ENCODE results near the gene ACOXL.

Gene ACOXL

GRCh38 chr2:110755491-110756078 is 23.2 kb downstream of the ACOXL start:
- no peak for DNase-seq (ENCODE audit: low read depth)

GRCh38 chr2:110759411-110759810 is 27.0 kb downstream of the ACOXL start:
- DNase-seq (ENCODE audit: low read depth) = no peak

- DNase-seq (ENCODE audit: low read depth) = no peak
These were observed 32.6 kb downstream of the ACOXL start for GRCh38 chr2:110764931-110765330.

GRCh38 chr2:110766291-110766690 is 33.9 kb downstream of the ACOXL start:
- no peak for DNase-seq (ENCODE audit: low read depth)

- DNase-seq (ENCODE audit: low read depth) = no peak
These were observed 36.2 kb downstream of the ACOXL start for GRCh38 chr2:110768591-110768990.

GRCh38 chr2:110770404-110770958 is 38.1 kb downstream of the ACOXL start:
- no peak for DNase-seq (ENCODE audit: low read depth)

GRCh38 chr2:110770959-110771431 is 38.6 kb downstream of the ACOXL start:
- DNase-seq (ENCODE audit: low read depth) = peak; percentile 32

- no peak for DNase-seq (ENCODE audit: low read depth)
These were observed 39.4 kb downstream of the ACOXL start for GRCh38 chr2:110771547-110772382.

- DNase-seq (ENCODE audit: low read depth) = no peak
These were observed 40.0 kb downstream of the ACOXL start for GRCh38 chr2:110772383-110772755.

- no peak for DNase-seq (ENCODE audit: low read depth)
These were observed 41.1 kb downstream of the ACOXL start for GRCh38 chr2:110773401-110773921.

GRCh38 chr2:110774701-110775100 is 42.3 kb downstream of the ACOXL start:
- no peak for DNase-seq (ENCODE audit: low read depth)

- DNase-seq (ENCODE audit: low read depth) = no peak
These were observed 45.3 kb downstream of the ACOXL start for GRCh38 chr2:110777531-110778311.

- no peak for DNase-seq (ENCODE audit: low read depth)
These were observed 48.1 kb downstream of the ACOXL start for GRCh38 chr2:110780461-110780860.

- no peak for DNase-seq (ENCODE audit: low read depth)
These were observed 51.0 kb downstream of the ACOXL start for GRCh38 chr2:110783196-110783873.

- no peak for DNase-seq (ENCODE audit: low read depth)
These were observed 51.8 kb downstream of the ACOXL start for GRCh38 chr2:110784047-110784631.

GRCh38 chr2:110785439-110785838 is 53.1 kb downstream of the ACOXL start:
- DNase-seq (ENCODE audit: low read depth) = no peak

- no peak for DNase-seq (ENCODE audit: low read depth)
These were observed 56.6 kb downstream of the ACOXL start for GRCh38 chr2:110788976-110789375.

- no peak for DNase-seq (ENCODE audit: low read depth)
These were observed 57.3 kb downstream of the ACOXL start for GRCh38 chr2:110789706-110790105.

- DNase-seq (ENCODE audit: low read depth) = no peak
These were observed 58.5 kb downstream of the ACOXL start for GRCh38 chr2:110790907-110791306.

GRCh38 chr2:110791435-110791834 is 59.1 kb downstream of the ACOXL start:
- DNase-seq (ENCODE audit: low read depth) = no peak

- no peak for DNase-seq (ENCODE audit: low read depth)
These were observed 60.7 kb downstream of the ACOXL start for GRCh38 chr2:110793034-110793433.

Measured in fibroblast of the conjunctiva (primary cell).